ENCODE measurements around the gene ASAP2.

ASAP2 gene

GRCh38 chr2:9200633-9201015 lies 6.0 kb upstream of the ASAP2 start:
- H3K4me3 ChIP-seq (ENCODE audit: insufficient read depth, low read depth, low read length, poor library complexity, severe bottlenecking): no peak overlapping the region

GRCh38 chr2:9201185-9201891 lies 5.3 kb upstream of the ASAP2 start:
- H3K9me3 ChIP-seq (ENCODE audit: control insufficient read depth, low read length): no peaks in the 10 kb centered on the region
- H3K27me3 ChIP-seq (replicated peaks; ENCODE audit: control insufficient read depth, insufficient read depth, low read length, poor library complexity, severe bottlenecking): peaks cover 6% of the 10 kb centered on the region
- no peak overlapping the region for H3K4me3 ChIP-seq (ENCODE audit: insufficient read depth, low read depth, low read length, poor library complexity, severe bottlenecking)
- H3K4me1 ChIP-seq (ENCODE audit: control insufficient read depth, insufficient read depth, low read length, poor library complexity, severe bottlenecking): no peaks in the 10 kb centered on the region
- no peaks in the 10 kb centered on the region for H3K36me3 ChIP-seq (ENCODE audit: control insufficient read depth, insufficient read depth, low read length)
- no peak for DNase-seq
- no peak overlapping the region for H3K27ac ChIP-seq (ENCODE audit: insufficient read depth, low read length, poor library complexity, severe bottlenecking)

More at GRCh38 chr2:9200633-9201015, 6.0 kb upstream of the ASAP2 start:
- Histone ChIP-seq H3K36me3 (ENCODE audit: control insufficient read depth, insufficient read depth, low read length) (no peaks in the 10 kb centered on the region), H3K9me3 (ENCODE audit: control insufficient read depth, low read length) (no peaks in the 10 kb centered on the region), H3K27me3 (replicated peaks; ENCODE audit: control insufficient read depth, insufficient read depth, low read length, poor library complexity, severe bottlenecking) (no peaks in the 10 kb centered on the region), H3K27ac (ENCODE audit: insufficient read depth, low read length, poor library complexity, severe bottlenecking) (no peak overlapping the region), H3K4me1 (ENCODE audit: control insufficient read depth, insufficient read depth, low read length, poor library complexity, severe bottlenecking) (no peaks in the 10 kb centered on the region)
- DNase-seq: no peak

- Histone ChIP-seq H3K9me3 (ENCODE audit: control insufficient read depth, low read length) (no peaks in the 10 kb centered on the region), H3K27ac (ENCODE audit: insufficient read depth, low read length, poor library complexity, severe bottlenecking) (no peak overlapping the region), H3K4me3 (ENCODE audit: insufficient read depth, low read depth, low read length, poor library complexity, severe bottlenecking) (no peak overlapping the region), H3K36me3 (ENCODE audit: control insufficient read depth, insufficient read depth, low read length) (no peaks in the 10 kb centered on the region), H3K27me3 (replicated peaks; ENCODE audit: control insufficient read depth, insufficient read depth, low read length, poor library complexity, severe bottlenecking) (peaks cover 17% of the 10 kb centered on the region), H3K4me1 (ENCODE audit: control insufficient read depth, insufficient read depth, low read length, poor library complexity, severe bottlenecking) (peaks cover 9% of the 10 kb centered on the region)
- no peak for DNase-seq
Measured at GRCh38 chr2:9203006-9203405, 3.6 kb upstream of the ASAP2 start.

- no peaks in the 10 kb centered on the region for H3K36me3 ChIP-seq (ENCODE audit: control insufficient read depth, insufficient read depth, low read length)
- H3K4me3 ChIP-seq (ENCODE audit: insufficient read depth, low read depth, low read length, poor library complexity, severe bottlenecking): no peak overlapping the region
- H3K4me1 ChIP-seq (ENCODE audit: control insufficient read depth, insufficient read depth, low read length, poor library complexity, severe bottlenecking): peaks cover 9% of the 10 kb centered on the region
- DNase-seq: no peak
- H3K9me3 ChIP-seq (ENCODE audit: control insufficient read depth, low read length): no peaks in the 10 kb centered on the region
- H3K27ac ChIP-seq (ENCODE audit: insufficient read depth, low read length, poor library complexity, severe bottlenecking): no peak overlapping the region
- peaks cover 18% of the 10 kb centered on the region for H3K27me3 ChIP-seq (replicated peaks; ENCODE audit: control insufficient read depth, insufficient read depth, low read length, poor library complexity, severe bottlenecking)
Measured at GRCh38 chr2:9203876-9204275, 2.7 kb upstream of the ASAP2 start.

- Histone ChIP-seq H3K27me3 (replicated peaks; ENCODE audit: control insufficient read depth, insufficient read depth, low read length, poor library complexity, severe bottlenecking) (peaks cover 18% of the 10 kb centered on the region), H3K27ac (ENCODE audit: insufficient read depth, low read length, poor library complexity, severe bottlenecking) (no peak overlapping the region), H3K4me1 (ENCODE audit: control insufficient read depth, insufficient read depth, low read length, poor library complexity, severe bottlenecking) (peaks cover 9% of the 10 kb centered on the region), H3K4me3 (ENCODE audit: insufficient read depth, low read depth, low read length, poor library complexity, severe bottlenecking) (no peak overlapping the region), H3K36me3 (ENCODE audit: control insufficient read depth, insufficient read depth, low read length) (no peaks in the 10 kb centered on the region), H3K9me3 (ENCODE audit: control insufficient read depth, low read length) (no peaks in the 10 kb centered on the region)
- DNase-seq: no peak
Measured at GRCh38 chr2:9204939-9205338, 1.7 kb upstream of the ASAP2 start.

- Histone ChIP-seq H3K27me3 (replicated peaks; ENCODE audit: control insufficient read depth, insufficient read depth, low read length, poor library complexity, severe bottlenecking) (peaks cover 18% of the 10 kb centered on the region), H3K9me3 (ENCODE audit: control insufficient read depth, low read length) (no peaks in the 10 kb centered on the region), H3K36me3 (ENCODE audit: control insufficient read depth, insufficient read depth, low read length) (no peaks in the 10 kb centered on the region), H3K27ac (ENCODE audit: insufficient read depth, low read length, poor library complexity, severe bottlenecking) (no peak overlapping the region), H3K4me1 (ENCODE audit: control insufficient read depth, insufficient read depth, low read length, poor library complexity, severe bottlenecking) (peaks cover 9% of the 10 kb centered on the region), H3K4me3 (ENCODE audit: insufficient read depth, low read depth, low read length, poor library complexity, severe bottlenecking) (no peak overlapping the region)
- DNase-seq: no peak
Measured at GRCh38 chr2:9205486-9205885, 1.1 kb upstream of the ASAP2 start.

- DNase-seq: no peak
- Histone ChIP-seq H3K9me3 (ENCODE audit: control insufficient read depth, low read length) (no peaks in the 10 kb centered on the region), H3K4me3 (ENCODE audit: insufficient read depth, low read depth, low read length, poor library complexity, severe bottlenecking) (peak overlapping the region; percentile 47), H3K36me3 (ENCODE audit: control insufficient read depth, insufficient read depth, low read length) (no peaks in the 10 kb centered on the region), H3K4me1 (ENCODE audit: control insufficient read depth, insufficient read depth, low read length, poor library complexity, severe bottlenecking) (peaks cover 9% of the 10 kb centered on the region), H3K27ac (ENCODE audit: insufficient read depth, low read length, poor library complexity, severe bottlenecking) (no peak overlapping the region), H3K27me3 (replicated peaks; ENCODE audit: control insufficient read depth, insufficient read depth, low read length, poor library complexity, severe bottlenecking) (peaks cover 18% of the 10 kb centered on the region)
Measured at GRCh38 chr2:9206991-9207640, 504 bp downstream of the ASAP2 start.

GRCh38 chr2:9207641-9208311 lies 1.2 kb downstream of the ASAP2 start:
- no peak overlapping the region for H3K27ac ChIP-seq (ENCODE audit: insufficient read depth, low read length, poor library complexity, severe bottlenecking)
- no peaks in the 10 kb centered on the region for H3K36me3 ChIP-seq (ENCODE audit: control insufficient read depth, insufficient read depth, low read length)
- H3K4me3 ChIP-seq (ENCODE audit: insufficient read depth, low read depth, low read length, poor library complexity, severe bottlenecking): no peak overlapping the region
- peaks cover 9% of the 10 kb centered on the region for H3K4me1 ChIP-seq (ENCODE audit: control insufficient read depth, insufficient read depth, low read length, poor library complexity, severe bottlenecking)
- no peak for DNase-seq
- no peaks in the 10 kb centered on the region for H3K9me3 ChIP-seq (ENCODE audit: control insufficient read depth, low read length)
- H3K27me3 ChIP-seq (replicated peaks; ENCODE audit: control insufficient read depth, insufficient read depth, low read length, poor library complexity, severe bottlenecking): peaks cover 18% of the 10 kb centered on the region

- Histone ChIP-seq H3K4me3 (ENCODE audit: insufficient read depth, low read depth, low read length, poor library complexity, severe bottlenecking) (no peak overlapping the region), H3K27ac (ENCODE audit: insufficient read depth, low read length, poor library complexity, severe bottlenecking) (no peak overlapping the region), H3K36me3 (ENCODE audit: control insufficient read depth, insufficient read depth, low read length) (no peaks in the 10 kb centered on the region), H3K9me3 (ENCODE audit: control insufficient read depth, low read length) (no peaks in the 10 kb centered on the region), H3K27me3 (replicated peaks; ENCODE audit: control insufficient read depth, insufficient read depth, low read length, poor library complexity, severe bottlenecking) (peaks cover 18% of the 10 kb centered on the region), H3K4me1 (ENCODE audit: control insufficient read depth, insufficient read depth, low read length, poor library complexity, severe bottlenecking) (peaks cover 9% of the 10 kb centered on the region)
- DNase-seq: no peak
Measured at GRCh38 chr2:9208875-9209274, 2.3 kb downstream of the ASAP2 start.

GRCh38 chr2:9210030-9210429 lies 3.4 kb downstream of the ASAP2 start:
- DNase-seq: no peak
- no peak overlapping the region for H3K4me3 ChIP-seq (ENCODE audit: insufficient read depth, low read depth, low read length, poor library complexity, severe bottlenecking)
- no peak overlapping the region for H3K27ac ChIP-seq (ENCODE audit: insufficient read depth, low read length, poor library complexity, severe bottlenecking)
- peaks cover 18% of the 10 kb centered on the region for H3K27me3 ChIP-seq (replicated peaks; ENCODE audit: control insufficient read depth, insufficient read depth, low read length, poor library complexity, severe bottlenecking)
- no peaks in the 10 kb centered on the region for H3K9me3 ChIP-seq (ENCODE audit: control insufficient read depth, low read length)
- peaks cover 9% of the 10 kb centered on the region for H3K4me1 ChIP-seq (ENCODE audit: control insufficient read depth, insufficient read depth, low read length, poor library complexity, severe bottlenecking)
- no peaks in the 10 kb centered on the region for H3K36me3 ChIP-seq (ENCODE audit: control insufficient read depth, insufficient read depth, low read length)

Data from effector memory CD4-positive, alpha-beta T cell (primary cell).